ENCODE measurements around the gene IRAK1. TPM values are rescaled to one million over a fixed set of nuclear protein-coding genes. Genes with fewer than 3 reads are reported as not detected.

The IRAK1 gene
- total RNA-seq, 1 donor from 2014 or later = 105 TPM

DNA sequence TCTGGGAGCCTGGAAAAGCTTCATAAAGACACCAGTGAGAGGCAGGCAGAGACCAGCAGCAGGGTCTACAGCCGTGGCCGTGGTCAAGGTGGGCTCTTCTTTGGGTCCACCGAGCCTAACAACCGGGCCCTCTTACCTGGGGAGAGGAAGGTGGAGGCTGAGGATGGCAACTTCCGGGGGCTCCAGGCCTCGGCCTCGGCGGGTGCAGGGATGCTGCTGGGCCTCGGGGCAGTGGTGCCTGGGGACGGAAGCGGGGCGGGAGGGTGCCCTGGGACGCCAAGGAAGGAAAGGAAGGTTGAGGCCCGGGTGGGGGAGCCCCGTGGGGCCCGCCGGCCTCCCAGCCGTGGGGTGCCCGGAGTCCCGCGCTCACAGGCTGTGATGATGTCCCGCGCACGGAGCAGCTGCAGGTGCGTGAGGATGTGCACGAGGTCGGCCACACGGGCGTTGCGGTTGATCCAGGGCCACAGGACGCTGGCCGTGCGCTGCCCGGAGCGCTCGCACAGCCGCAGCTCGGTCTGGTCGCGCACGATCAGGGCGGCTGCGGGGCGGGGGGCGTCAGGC lies 561 bp downstream of the IRAK1 start:
- Histone ChIP-seq H3K36me3 (peaks cover 11 to 19% of the 10 kb centered on the region in 2 donors), H3K27me3 (no peaks in the 10 kb centered on the region), H3K4me3 (peak overlapping the region; percentile 54 to 84), H3K4me1 (no peaks in the 10 kb centered on the region), H3K27ac (peak overlapping the region; percentile 67 to 92), H3K9me3 (no peaks in the 10 kb centered on the region)
- TF ChIP-seq, protein P1, sequence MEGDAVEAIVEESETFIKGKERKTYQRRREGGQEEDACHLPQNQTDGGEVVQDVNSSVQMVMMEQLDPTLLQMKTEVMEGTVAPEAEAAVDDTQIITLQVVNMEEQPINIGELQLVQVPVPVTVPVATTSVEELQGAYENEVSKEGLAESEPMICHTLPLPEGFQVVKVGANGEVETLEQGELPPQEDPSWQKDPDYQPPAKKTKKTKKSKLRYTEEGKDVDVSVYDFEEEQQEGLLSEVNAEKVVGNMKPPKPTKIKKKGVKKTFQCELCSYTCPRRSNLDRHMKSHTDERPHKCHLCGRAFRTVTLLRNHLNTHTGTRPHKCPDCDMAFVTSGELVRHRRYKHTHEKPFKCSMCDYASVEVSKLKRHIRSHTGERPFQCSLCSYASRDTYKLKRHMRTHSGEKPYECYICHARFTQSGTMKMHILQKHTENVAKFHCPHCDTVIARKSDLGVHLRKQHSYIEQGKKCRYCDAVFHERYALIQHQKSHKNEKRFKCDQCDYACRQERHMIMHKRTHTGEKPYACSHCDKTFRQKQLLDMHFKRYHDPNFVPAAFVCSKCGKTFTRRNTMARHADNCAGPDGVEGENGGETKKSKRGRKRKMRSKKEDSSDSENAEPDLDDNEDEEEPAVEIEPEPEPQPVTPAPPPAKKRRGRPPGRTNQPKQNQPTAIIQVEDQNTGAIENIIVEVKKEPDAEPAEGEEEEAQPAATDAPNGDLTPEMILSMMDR (IDR thresholded peaks at IDR 0.05) = no peak
- no peak for DNase-seq (ENCODE audit: low spot score in 2 of 2)
- intact Hi-C loops (cut with DNase I) = loop anchor here (2.0 kb wide), 1 partner anchor 78 kb away; the partner anchor contains the start of gene MECP2

DNA sequence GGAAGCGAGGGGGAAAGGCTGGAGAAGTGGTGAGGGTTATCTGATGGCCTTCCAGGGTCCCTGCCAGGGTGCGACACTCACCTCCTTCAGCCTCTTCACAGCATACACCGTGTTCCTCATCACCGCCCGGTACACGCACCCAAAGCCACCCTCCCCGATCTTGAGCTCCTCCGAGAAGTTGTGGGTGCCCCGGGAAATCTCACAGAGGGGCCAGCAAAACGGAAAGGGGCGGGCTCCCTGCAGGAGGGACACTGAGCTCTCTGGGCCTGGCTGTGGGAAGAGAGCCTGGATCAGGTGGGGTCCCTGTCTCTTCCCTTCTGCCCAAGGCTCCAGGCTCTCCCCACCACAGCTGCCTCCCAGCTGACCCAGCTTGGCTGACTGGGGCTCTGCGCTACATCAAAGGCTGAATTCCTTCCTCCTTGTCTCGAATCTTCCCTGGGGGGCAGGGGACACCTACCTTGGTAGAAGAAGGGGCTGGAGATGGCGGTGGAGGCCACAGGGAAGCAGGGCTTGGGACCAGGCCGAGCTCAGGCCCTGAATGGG lies 1.1 kb downstream of the IRAK1 start:
- no peaks in the 10 kb centered on the region for H3K27me3 ChIP-seq
- no peaks in the 10 kb centered on the region for H3K9me3 ChIP-seq
- TF ChIP-seq, protein P1 (IDR thresholded peaks at IDR 0.05) = no peak
- H3K4me3 ChIP-seq = peak overlapping the region; percentile 54 to 84
- H3K4me1 ChIP-seq = no peaks in the 10 kb centered on the region
- no peak for DNase-seq (ENCODE audit: low spot score in 2 of 2)
- H3K27ac ChIP-seq = peak overlapping the region; percentile 67 to 92
- peaks cover 11 to 15% of the 10 kb centered on the region in 2 donors for H3K36me3 ChIP-seq
- intact Hi-C loops (cut with DNase I) = loop anchor here (2.0 kb wide), 1 partner anchor 78 kb away; the partner anchor contains the start of gene MECP2

DNA sequence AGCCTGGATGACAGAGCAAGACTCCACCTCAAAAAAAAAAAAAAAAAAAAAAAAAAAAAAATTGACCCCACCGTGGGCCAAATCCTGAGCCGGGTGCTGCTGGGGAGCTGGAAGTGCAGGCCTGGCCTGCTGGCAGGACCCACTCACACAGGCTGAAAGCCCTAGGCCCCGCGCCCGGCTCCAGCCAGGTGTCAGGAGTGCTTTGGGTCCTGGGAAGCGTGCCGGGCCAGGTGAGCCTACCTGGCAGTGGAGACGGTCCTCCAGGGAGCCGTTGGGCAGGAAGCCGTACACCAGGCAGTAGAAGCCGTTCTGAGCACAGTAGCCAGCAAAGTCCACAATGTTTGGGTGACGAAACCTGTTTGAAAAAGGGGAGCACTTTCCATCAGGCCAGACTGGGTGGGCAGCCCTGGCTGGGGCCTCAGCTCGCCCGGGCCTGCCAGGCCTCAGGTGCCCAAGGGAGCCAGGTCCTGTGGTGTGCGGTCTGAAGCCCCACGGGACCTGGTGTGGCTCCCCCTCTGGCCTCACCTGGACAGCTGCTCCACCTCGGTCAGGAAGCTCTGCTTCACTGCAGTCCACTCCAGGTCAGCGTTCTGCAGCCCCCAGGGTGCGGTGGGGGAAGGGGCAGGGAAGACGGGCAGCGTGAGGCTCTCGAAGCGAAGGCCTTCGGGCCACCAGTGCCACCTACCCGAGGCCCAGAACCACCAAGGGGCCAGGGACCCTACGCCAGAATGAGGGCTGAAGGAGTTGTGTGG lies 1.8 kb downstream of the IRAK1 start:
- TF ChIP-seq, protein P1 (IDR thresholded peaks at IDR 0.05) = no peak
- no peak for DNase-seq (ENCODE audit: low spot score in 2 of 2)
- no peak overlapping the region for H3K4me3 ChIP-seq
- intact Hi-C loops (cut with DNase I) = loop anchor here (2.0 kb wide), 1 partner anchor 79 kb away; the partner anchor contains the start of gene MECP2
- H3K9me3 ChIP-seq = no peaks in the 10 kb centered on the region
- H3K27ac ChIP-seq = peak overlapping the region in 1 of 2 donors; percentile 92
- no peaks in the 10 kb centered on the region for H3K27me3 ChIP-seq
- H3K4me1 ChIP-seq = no peaks in the 10 kb centered on the region
- H3K36me3 ChIP-seq = peaks cover 11 to 15% of the 10 kb centered on the region in 2 donors

DNA sequence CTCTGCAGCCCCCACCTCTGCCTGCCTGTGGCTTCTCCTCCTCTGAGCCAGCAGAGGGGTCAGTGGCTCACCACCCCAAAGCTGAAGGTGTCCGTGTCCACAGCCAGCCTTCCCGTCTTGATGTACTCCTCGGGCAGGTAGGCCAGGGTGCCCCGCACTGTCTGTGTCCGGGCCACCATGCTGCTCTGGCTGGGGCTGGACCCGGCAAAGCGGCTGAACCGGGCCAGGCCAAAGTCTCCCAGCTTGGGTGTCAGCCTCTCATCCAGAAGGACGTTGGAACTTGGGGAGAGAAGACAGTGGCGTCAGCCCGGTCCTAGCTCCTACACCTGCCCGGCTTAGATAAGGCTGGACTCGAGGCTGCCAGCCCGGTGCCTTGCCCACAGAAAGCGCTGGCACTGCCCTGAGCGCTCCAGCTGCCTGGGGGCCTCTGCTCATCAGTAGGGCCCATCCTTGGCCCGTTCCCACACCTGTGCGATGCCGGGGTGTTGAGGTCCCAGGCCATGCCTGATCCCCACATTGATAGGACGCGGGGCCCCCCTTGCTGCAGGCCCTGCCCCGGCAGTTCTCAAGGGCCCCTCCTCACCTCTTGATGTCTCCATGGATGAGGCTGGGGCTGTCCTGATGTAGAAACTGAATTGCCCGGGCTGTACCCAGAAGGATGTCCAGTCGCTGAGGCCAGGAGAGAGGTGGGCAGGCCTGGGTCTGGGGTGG lies 3.2 kb downstream of the IRAK1 start:
- H3K27me3 ChIP-seq = no peaks in the 10 kb centered on the region
- no peaks in the 10 kb centered on the region for H3K4me1 ChIP-seq
- H3K27ac ChIP-seq = no peak overlapping the region
- TF ChIP-seq, protein P1 (IDR thresholded peaks at IDR 0.05) = no peak
- no peaks in the 10 kb centered on the region for H3K9me3 ChIP-seq
- intact Hi-C loops (cut with DNase I) = no loop called here
- peaks cover 11 to 15% of the 10 kb centered on the region in 2 donors for H3K36me3 ChIP-seq
- DNase-seq (ENCODE audit: low spot score in 2 of 2) = no peak
- no peak overlapping the region for H3K4me3 ChIP-seq

DNA sequence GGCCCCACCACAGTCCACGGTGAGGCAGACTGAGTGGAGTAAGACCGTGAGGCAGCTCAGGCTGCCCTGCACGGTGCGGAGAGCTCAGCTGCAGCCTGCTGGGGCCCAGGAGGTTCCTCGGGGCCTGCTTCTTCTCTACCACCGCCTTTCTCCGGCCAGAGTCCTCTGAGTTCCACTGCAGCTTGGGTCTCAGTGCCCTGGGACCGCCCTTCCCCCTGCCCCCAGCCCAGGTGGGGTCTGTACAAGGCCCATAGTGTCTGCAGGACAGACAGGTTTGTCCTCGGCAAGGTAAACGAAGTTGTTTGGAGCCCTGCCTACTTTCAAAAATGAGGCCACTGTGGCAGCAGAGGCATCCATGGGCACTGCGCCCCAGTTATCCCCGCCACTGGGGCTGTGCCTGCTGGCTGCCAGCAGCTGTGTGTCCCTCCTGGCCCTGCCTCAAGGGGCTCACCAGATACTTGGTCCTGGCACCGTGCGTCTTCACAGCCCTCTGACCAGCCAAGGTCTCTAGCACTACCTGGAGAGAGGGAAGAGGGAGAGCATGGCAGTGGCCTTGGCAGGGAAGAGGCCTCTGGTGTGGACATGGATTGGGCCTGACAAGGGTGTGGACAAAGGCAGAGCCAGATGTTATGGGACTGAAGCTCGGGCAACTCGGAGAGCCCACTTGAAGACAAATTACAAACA lies 4.0 kb downstream of the IRAK1 start:
- Histone ChIP-seq H3K4me3 (no peak overlapping the region), H3K9me3 (no peaks in the 10 kb centered on the region), H3K27ac (no peak overlapping the region), H3K36me3 (peaks cover 12 to 15% of the 10 kb centered on the region in 2 donors), H3K27me3 (no peaks in the 10 kb centered on the region), H3K4me1 (no peaks in the 10 kb centered on the region)
- TF ChIP-seq, protein P1 (IDR thresholded peaks at IDR 0.05) = no peak
- intact Hi-C loops (cut with DNase I) = loop anchor here (2.0 kb wide), 1 partner anchor 35 kb away; no protein-coding TSS in a partner anchor
- no peak for DNase-seq (ENCODE audit: low spot score in 2 of 2)

Measured in ascending aorta (tissue), 2 donors.